Smooth muscle cell (in vitro differentiated cells): Measurements from ENCODE around the gene MYO16. TPM values are rescaled to one million over a fixed set of nuclear protein-coding genes. Genes with fewer than 3 reads are reported as not detected.
A peak's percentile ranks its signal among the peaks of the same experiment; 100 is the strongest.

Source experiments
- DNase-seq: peaks from one replicate; lab custom pipeline; 2025; ENCODE audit not compliant: unreplicated experiment; lab: John Stamatoyannopoulos, UW
- H2AFZ ChIP-seq: fragments of 200-600 bp; sonication (generic); 2 replicates; pipeline ENCODE4 v1.6.0; 2016; ENCODE audit warnings: antibody characterized with exemption, low read depth, mild to moderate bottlenecking
- H3F3A ChIP-seq: fragments of 200-600 bp; sonication (generic); 2 replicates; pipeline ENCODE4 v1.6.0; 2017; ENCODE audit warnings: antibody characterized with exemption, low read depth
- H3K27ac ChIP-seq: fragments of 200-600 bp; sonication (generic); 2 replicates; pipeline ENCODE4 v1.5.1; 2016; ENCODE audit warnings: low read depth, mild to moderate bottlenecking
- H3K27me3 ChIP-seq: fragments of 200-600 bp; sonication (generic); 2 replicates; pipeline ENCODE4 v1.6.1; 2016; ENCODE audit warnings: low read depth, mild to moderate bottlenecking
- H3K36me3 ChIP-seq: fragments of 200-600 bp; sonication (generic); 2 replicates; pipeline ENCODE4 v1.5.1; 2016; ENCODE audit warnings: low read depth
- H3K4me1 ChIP-seq: fragments of 200-600 bp; sonication (generic); 2 replicates; pipeline ENCODE4 v1.5.1; 2016; ENCODE audit warnings: low read depth
- H3K4me2 ChIP-seq: fragments of 200-600 bp; sonication (generic); 2 replicates; pipeline ENCODE4 v1.6.0; 2016; ENCODE audit warnings: mild to moderate bottlenecking
- H3K4me3 ChIP-seq: fragments of 200-600 bp; sonication (generic); 2 replicates; pipeline ENCODE4 v1.5.1; 2016; ENCODE audit warnings: mild to moderate bottlenecking
- H3K79me2 ChIP-seq: fragments of 200-600 bp; sonication (generic); 2 replicates; pipeline ENCODE4 v1.6.0; 2016; ENCODE audit warnings: low read depth, mild to moderate bottlenecking
- H3K9ac ChIP-seq: fragments of 200-600 bp; sonication (generic); 2 replicates; pipeline ENCODE4 v1.6.0; 2016; ENCODE audit warnings: low read depth
- H3K9me3 ChIP-seq: fragments of 200-600 bp; sonication (generic); replicated peaks from 2 replicates; pipeline ENCODE4 v1.5.1; 2016; ENCODE audit warnings: low read depth
- H4K20me1 ChIP-seq: fragments of 200-600 bp; sonication (generic); 2 replicates; pipeline ENCODE4 v1.6.0; 2016; ENCODE audit warnings: low read depth
- CTCF ChIP-seq: fragments of 200-600 bp; sonication (generic); IDR thresholded peaks from 2 replicates; pipeline ENCODE4 v1.5.1; 2017; ENCODE audit warnings: borderline replicate concordance, mild to moderate bottlenecking, antibody characterized with exemption; ENCODE audit not compliant: insufficient read depth, poor library complexity, severe bottlenecking
- WGBS: methylation state at CpG from one replicate; pipeline ENCODE4 v1.1.7; 2016; ENCODE audit warnings: low lambda C conversion rate; 5-methylcytosine and 5-hydroxymethylcytosine counted together
- polyA plus RNA-seq: library from polyadenylated mRNA; unstranded; fragments of >200 nt; fragmentation: Nextera tagmentation; extraction: Ambion mirVana; gene quantifications from 2 replicates; pipeline ENCODE4 v1.2.1, GENCODE V29; 2016
- total RNA-seq: library from RNA; depleted of rRNA; stranded (reverse); fragments of >200 nt; gene quantifications from 2 replicates; pipeline ENCODE4 v1.2.3, GENCODE V29; 2014

MYO16 gene
- total and polyA plus RNA-seq, 2 experiments from 2014 or later = not detected

GRCh38 chr13:109007946-109008345 is 378.5 kb downstream of the MYO16 start:
- peaks cover 4% of the 10 kb centered on the region for H3K27me3 ChIP-seq
- H3K27ac ChIP-seq = no peak overlapping the region
- H3K4me2 ChIP-seq = no peak overlapping the region
- no peak overlapping the region for H3K9ac ChIP-seq
- no peaks in the 10 kb centered on the region for H3K9me3 ChIP-seq
- H3K36me3 ChIP-seq = no peaks in the 10 kb centered on the region
- no peaks in the 10 kb centered on the region for H3K79me2 ChIP-seq
- no peaks in the 10 kb centered on the region for H3F3A ChIP-seq
- H2AFZ ChIP-seq = no peak overlapping the region
- H3K4me1 ChIP-seq = peaks cover 4% of the 10 kb centered on the region
- no peak for DNase-seq
- H3K4me3 ChIP-seq = no peak overlapping the region
- no peaks in the 10 kb centered on the region for H4K20me1 ChIP-seq
- no peak for TF ChIP-seq CTCF
- WGBS = 83% methylated on average over 3 of the region's 3 CpGs

- 77% methylated on average over 4 of the region's 4 CpGs for WGBS
- no peaks in the 10 kb centered on the region for H3F3A ChIP-seq
- H3K36me3 ChIP-seq = no peaks in the 10 kb centered on the region
- no peak overlapping the region for H3K4me3 ChIP-seq
- H3K9ac ChIP-seq = no peak overlapping the region
- H3K4me2 ChIP-seq = no peak overlapping the region
- no peaks in the 10 kb centered on the region for H3K27me3 ChIP-seq
- H4K20me1 ChIP-seq = no peaks in the 10 kb centered on the region
- H2AFZ ChIP-seq = no peak overlapping the region
- H3K27ac ChIP-seq = no peak overlapping the region
- peaks cover 4% of the 10 kb centered on the region for H3K4me1 ChIP-seq
- no peak for DNase-seq
- no peak for TF ChIP-seq CTCF
- H3K79me2 ChIP-seq = no peaks in the 10 kb centered on the region
- peaks cover 3% of the 10 kb centered on the region for H3K9me3 ChIP-seq
These were observed 380.3 kb downstream of the MYO16 start for GRCh38 chr13:109009756-109010155.

GRCh38 chr13:109010912-109011311 is 381.5 kb downstream of the MYO16 start:
- Histone ChIP-seq H3K27ac (no peak overlapping the region), H4K20me1 (no peaks in the 10 kb centered on the region), H3K9ac (no peak overlapping the region), H3K36me3 (no peaks in the 10 kb centered on the region), H3K4me3 (no peak overlapping the region), H2AFZ (peak overlapping the region; percentile 58), H3K4me2 (no peak overlapping the region), H3K79me2 (no peaks in the 10 kb centered on the region), H3K9me3 (peaks cover 3% of the 10 kb centered on the region), H3K27me3 (no peaks in the 10 kb centered on the region), H3F3A (no peaks in the 10 kb centered on the region), H3K4me1 (peaks cover 4% of the 10 kb centered on the region)
- no peak for TF ChIP-seq CTCF
- 67% methylated on average over 1 of the region's 1 CpG for WGBS
- DNase-seq = no peak

GRCh38 chr13:109012115-109012514 is 382.7 kb downstream of the MYO16 start:
- Histone ChIP-seq H3K4me1 (peaks cover 4% of the 10 kb centered on the region), H2AFZ (no peak overlapping the region), H3K27me3 (no peaks in the 10 kb centered on the region), H3K9ac (no peak overlapping the region), H3K79me2 (no peaks in the 10 kb centered on the region), H4K20me1 (no peaks in the 10 kb centered on the region), H3K27ac (no peak overlapping the region), H3F3A (no peaks in the 10 kb centered on the region), H3K36me3 (no peaks in the 10 kb centered on the region), H3K4me2 (no peak overlapping the region), H3K9me3 (peaks cover 3% of the 10 kb centered on the region), H3K4me3 (no peak overlapping the region)
- TF ChIP-seq CTCF = no peak
- 86% methylated on average over 5 of the region's 5 CpGs for WGBS
- no peak for DNase-seq
